ENCODE results near the gene AADAC.
"Not testable (repeated sequence)": the region's sequence is repeated elsewhere in the genome, so short reads cannot be mapped to it uniquely, and the experiment has no call there.

Gene AADAC

DNA sequence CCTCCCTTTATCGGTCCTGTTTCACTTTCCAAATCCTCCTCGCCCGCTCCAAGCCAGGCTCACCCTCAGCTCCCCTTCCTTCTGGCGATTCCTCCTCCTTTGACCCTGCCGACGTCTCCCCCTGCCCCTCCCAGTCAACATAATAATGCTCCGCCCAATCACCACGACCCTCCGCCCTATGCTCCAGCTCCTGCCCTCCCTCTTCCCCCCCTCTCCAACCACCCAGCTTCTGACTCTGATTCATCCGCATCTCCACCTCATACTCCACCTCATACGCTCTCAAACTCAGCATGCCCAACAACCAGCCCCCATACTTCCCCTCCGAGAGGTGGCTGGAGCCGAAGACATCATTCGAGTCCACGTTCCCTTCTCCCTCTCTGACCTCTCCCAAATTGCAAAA lies 7.1 kb upstream of the AADAC start:
- TF ChIP-seq, protein P1, sequence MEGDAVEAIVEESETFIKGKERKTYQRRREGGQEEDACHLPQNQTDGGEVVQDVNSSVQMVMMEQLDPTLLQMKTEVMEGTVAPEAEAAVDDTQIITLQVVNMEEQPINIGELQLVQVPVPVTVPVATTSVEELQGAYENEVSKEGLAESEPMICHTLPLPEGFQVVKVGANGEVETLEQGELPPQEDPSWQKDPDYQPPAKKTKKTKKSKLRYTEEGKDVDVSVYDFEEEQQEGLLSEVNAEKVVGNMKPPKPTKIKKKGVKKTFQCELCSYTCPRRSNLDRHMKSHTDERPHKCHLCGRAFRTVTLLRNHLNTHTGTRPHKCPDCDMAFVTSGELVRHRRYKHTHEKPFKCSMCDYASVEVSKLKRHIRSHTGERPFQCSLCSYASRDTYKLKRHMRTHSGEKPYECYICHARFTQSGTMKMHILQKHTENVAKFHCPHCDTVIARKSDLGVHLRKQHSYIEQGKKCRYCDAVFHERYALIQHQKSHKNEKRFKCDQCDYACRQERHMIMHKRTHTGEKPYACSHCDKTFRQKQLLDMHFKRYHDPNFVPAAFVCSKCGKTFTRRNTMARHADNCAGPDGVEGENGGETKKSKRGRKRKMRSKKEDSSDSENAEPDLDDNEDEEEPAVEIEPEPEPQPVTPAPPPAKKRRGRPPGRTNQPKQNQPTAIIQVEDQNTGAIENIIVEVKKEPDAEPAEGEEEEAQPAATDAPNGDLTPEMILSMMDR (IDR thresholded peaks at IDR 0.05; ENCODE audit: insufficient read depth, low read length): no peak
- TF ChIP-seq POLR2AphosphoS5 (IDR thresholded peaks at IDR 0.05; ENCODE audit: low read depth) (no peak), GABPA (IDR thresholded peaks at IDR 0.05; ENCODE audit: low read depth) (no peak), SPI1 (IDR thresholded peaks at IDR 0.05; ENCODE audit: borderline replicate concordance, low read depth) (no peak)
- TF ChIP-seq, protein P2, sequence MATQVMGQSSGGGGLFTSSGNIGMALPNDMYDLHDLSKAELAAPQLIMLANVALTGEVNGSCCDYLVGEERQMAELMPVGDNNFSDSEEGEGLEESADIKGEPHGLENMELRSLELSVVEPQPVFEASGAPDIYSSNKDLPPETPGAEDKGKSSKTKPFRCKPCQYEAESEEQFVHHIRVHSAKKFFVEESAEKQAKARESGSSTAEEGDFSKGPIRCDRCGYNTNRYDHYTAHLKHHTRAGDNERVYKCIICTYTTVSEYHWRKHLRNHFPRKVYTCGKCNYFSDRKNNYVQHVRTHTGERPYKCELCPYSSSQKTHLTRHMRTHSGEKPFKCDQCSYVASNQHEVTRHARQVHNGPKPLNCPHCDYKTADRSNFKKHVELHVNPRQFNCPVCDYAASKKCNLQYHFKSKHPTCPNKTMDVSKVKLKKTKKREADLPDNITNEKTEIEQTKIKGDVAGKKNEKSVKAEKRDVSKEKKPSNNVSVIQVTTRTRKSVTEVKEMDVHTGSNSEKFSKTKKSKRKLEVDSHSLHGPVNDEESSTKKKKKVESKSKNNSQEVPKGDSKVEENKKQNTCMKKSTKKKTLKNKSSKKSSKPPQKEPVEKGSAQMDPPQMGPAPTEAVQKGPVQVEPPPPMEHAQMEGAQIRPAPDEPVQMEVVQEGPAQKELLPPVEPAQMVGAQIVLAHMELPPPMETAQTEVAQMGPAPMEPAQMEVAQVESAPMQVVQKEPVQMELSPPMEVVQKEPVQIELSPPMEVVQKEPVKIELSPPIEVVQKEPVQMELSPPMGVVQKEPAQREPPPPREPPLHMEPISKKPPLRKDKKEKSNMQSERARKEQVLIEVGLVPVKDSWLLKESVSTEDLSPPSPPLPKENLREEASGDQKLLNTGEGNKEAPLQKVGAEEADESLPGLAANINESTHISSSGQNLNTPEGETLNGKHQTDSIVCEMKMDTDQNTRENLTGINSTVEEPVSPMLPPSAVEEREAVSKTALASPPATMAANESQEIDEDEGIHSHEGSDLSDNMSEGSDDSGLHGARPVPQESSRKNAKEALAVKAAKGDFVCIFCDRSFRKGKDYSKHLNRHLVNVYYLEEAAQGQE (IDR thresholded peaks at IDR 0.05; ENCODE audit: insufficient replicate concordance, low read depth): no peak
- no peaks in the 10 kb centered on the region for H3K27me3 ChIP-seq (ENCODE audit: insufficient read depth, poor library complexity, severe bottlenecking)

DNA sequence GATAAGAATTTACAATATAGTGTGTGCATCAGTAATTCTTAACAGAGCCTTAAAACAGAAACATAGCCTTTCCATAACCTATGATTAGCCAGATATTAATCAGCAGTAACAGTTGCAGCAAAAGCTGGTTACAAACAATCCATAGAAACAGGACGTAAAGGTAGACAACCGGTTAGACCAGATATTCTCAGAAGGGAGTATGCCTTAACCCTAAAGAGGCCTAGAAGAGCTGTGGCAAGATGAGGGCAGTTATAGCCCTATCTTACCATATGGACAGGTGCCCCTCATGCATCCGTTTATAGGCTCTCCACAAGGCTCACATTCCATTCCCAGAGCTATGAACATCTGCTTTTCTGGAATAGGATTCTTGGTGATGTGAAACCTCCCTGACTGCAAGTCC lies 5.0 kb upstream of the AADAC start:
- not testable (repeated sequence) for H3K27ac ChIP-seq (replicated peaks); H3K27me3 ChIP-seq (ENCODE audit: insufficient read depth, poor library complexity, severe bottlenecking); H3K4me3 ChIP-seq (replicated peaks; ENCODE audit: insufficient read depth, low read length); DNase-seq (ENCODE audit: low read depth in 1 of 2, low spot score in 1 of 2)

More for the DNA sequence above, 7.1 kb upstream of the AADAC start:
- no peak overlapping the region for H3K27ac ChIP-seq (replicated peaks)
- no peak for DNase-seq (ENCODE audit: low read depth in 1 of 2, low spot score in 1 of 2)
- no peak overlapping the region for H3K4me3 ChIP-seq (replicated peaks; ENCODE audit: insufficient read depth, low read length)

DNA sequence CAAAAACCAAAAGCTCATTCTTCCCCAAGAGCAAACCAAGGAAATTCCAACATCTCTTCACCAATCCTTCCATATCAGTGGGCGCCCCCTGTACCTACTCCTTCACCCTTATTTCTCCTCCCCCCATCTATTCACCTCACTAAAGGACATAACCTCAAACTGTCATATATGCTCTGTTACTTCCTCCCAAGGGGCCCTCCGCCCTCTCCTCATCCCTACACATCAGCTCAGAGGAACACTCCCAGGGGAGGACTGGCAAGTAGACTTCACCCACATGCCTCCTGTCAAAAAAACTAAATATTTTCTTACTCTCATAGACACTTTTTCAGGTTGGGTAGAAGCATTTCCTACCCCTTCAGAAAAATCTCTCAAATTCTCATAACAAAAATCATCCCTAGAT lies 2.4 kb upstream of the AADAC start:
- no peak overlapping the region for H3K27ac ChIP-seq (replicated peaks)
- H3K27me3 ChIP-seq (ENCODE audit: insufficient read depth, poor library complexity, severe bottlenecking): no peaks in the 10 kb centered on the region
- TF ChIP-seq, protein P2 (IDR thresholded peaks at IDR 0.05; ENCODE audit: insufficient replicate concordance, low read depth): no peak
- TF ChIP-seq, protein P1 (IDR thresholded peaks at IDR 0.05; ENCODE audit: insufficient read depth, low read length): no peak
- no peak for TF ChIP-seq SPI1 (IDR thresholded peaks at IDR 0.05; ENCODE audit: borderline replicate concordance, low read depth)
- no peak for TF ChIP-seq GABPA (IDR thresholded peaks at IDR 0.05; ENCODE audit: low read depth)
- no peak for TF ChIP-seq POLR2AphosphoS5 (IDR thresholded peaks at IDR 0.05; ENCODE audit: low read depth)
- peak in 1 of 2 experiments; percentile 16 for DNase-seq (ENCODE audit: low read depth in 1 of 2, low spot score in 1 of 2)
- H3K4me3 ChIP-seq (replicated peaks; ENCODE audit: insufficient read depth, low read length): no peak overlapping the region

DNA sequence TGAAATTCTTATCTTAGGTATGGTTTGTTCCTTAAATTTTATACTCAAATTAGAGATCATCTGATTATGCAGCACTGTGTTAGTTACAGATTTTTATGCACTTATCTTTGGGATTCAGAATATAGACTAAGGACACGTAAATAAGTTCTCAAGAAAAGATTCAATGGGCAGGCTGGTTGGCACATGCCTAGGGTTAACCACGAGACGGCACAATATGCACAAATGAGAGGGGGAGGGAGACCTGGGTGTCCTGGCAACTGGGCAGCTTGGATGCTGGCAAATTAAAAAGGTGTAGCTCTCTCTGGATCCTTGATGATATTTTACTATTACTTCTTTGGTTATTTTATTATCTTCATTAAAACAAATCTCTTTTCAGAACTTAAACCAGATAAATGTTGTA lies 672 bp downstream of the AADAC start:
- H3K27me3 ChIP-seq (ENCODE audit: insufficient read depth, poor library complexity, severe bottlenecking): no peaks in the 10 kb centered on the region
- H3K4me3 ChIP-seq (replicated peaks; ENCODE audit: insufficient read depth, low read length): no peak overlapping the region
- H3K27ac ChIP-seq (replicated peaks): no peak overlapping the region
- no peak for DNase-seq (ENCODE audit: low read depth in 1 of 2, low spot score in 1 of 2)
- TF ChIP-seq POLR2AphosphoS5 (IDR thresholded peaks at IDR 0.05; ENCODE audit: low read depth) (no peak), GABPA (IDR thresholded peaks at IDR 0.05; ENCODE audit: low read depth) (no peak), SPI1 (IDR thresholded peaks at IDR 0.05; ENCODE audit: borderline replicate concordance, low read depth) (no peak)
- TF ChIP-seq, protein P2 (IDR thresholded peaks at IDR 0.05; ENCODE audit: insufficient replicate concordance, low read depth): no peak
- TF ChIP-seq, protein P1 (IDR thresholded peaks at IDR 0.05; ENCODE audit: insufficient read depth, low read length): no peak

All from HL-60 (cell line).